ENCODE measurements around the gene MORN1.

DNA sequence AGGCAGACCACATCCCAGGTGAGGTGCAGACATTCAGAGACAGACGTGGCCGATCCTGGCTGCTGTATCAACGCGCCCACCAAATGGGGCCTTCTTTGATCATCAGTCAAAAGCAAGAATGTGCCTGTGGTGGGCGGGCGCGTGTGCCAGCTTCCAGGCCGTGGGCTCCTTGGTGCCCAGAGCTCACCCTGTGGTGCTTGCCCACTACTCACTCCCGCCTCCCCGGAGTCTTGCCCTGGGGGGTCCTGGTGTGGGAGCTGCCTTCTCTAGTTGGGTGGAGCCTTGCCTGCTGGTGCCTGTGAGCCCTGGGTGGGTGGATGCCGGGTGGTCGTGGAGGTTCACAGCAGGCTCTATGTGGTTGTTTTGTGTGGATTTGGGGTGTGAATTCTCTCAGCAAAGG, 92.7 kb downstream of the MORN1 start:
- TF ChIP-seq ZNF24 (IDR thresholded peaks at IDR 0.05) (no peak), POLR2A (conservative IDR thresholded peaks at IDR 0.05) (no peak), ZNF707 (CRISPR knock-in tag; conservative IDR thresholded peaks at IDR 0.05) (no peak), CEBPG (CRISPR knock-in tag; IDR thresholded peaks at IDR 0.05) (no peak), CEBPG (tag; conservative IDR thresholded peaks at IDR 0.05 in 1 of 2, IDR thresholded peaks at IDR 0.05 in 1 of 2) (no peak), FOXM1 (IDR thresholded peaks at IDR 0.05; ENCODE audit: low read depth) (no peak), FOXM1 (CRISPR knock-in tag; IDR thresholded peaks at IDR 0.05; ENCODE audit: low read depth) (no peak), ATF6 (CRISPR knock-in tag; IDR thresholded peaks at IDR 0.05) (no peak)

All from K562 (cell line).